Motor neuron (in vitro differentiated cells): ENCODE measurements around the gene ANKRD30B. TPM values are rescaled to one million over a fixed set of nuclear protein-coding genes. Genes with fewer than 3 reads are reported as not detected.
"Not testable (repeated sequence)": the region's sequence is repeated elsewhere in the genome, so short reads cannot be mapped to it uniquely, and the experiment has no call there.

Experiments used
- ATAC-seq, 8 experiments: fragments of 200-7000 bp; cut with Tn5 transposase; replicated peaks in 6 of 8; 2 replicates each; pipeline ENCODE4 v1.8.0; 2021; ENCODE audit warnings: mild to moderate bottlenecking in 8 of 8, moderate library complexity in 8 of 8
- H3K27ac ChIP-seq, 2 donors: fragments of 250-450 bp; sonication (Bioruptor Pico); 2 replicates each; pipeline ENCODE4 v1.9.0; 2021; ENCODE audit warnings: antibody characterized with exemption in 2 of 2, mild to moderate bottlenecking in 2 of 2, moderate library complexity in 1 of 2
- H3K4me1 ChIP-seq, 2 donors: fragments of 250-450 bp; sonication (Bioruptor Pico); replicated peaks in 1 of 2; 2 replicates each; pipeline ENCODE4 v1.6.1; 2021; ENCODE audit warnings: antibody characterized with exemption in 2 of 2, mild to moderate bottlenecking in 2 of 2, moderate library complexity in 1 of 2
- H3K4me3 ChIP-seq, 5 donors: fragments of 250-450 bp; sonication (Bioruptor Pico); 2 replicates each; pipeline ENCODE4 v1.9.0; 2021; ENCODE audit warnings: antibody characterized with exemption in 5 of 5, mild to moderate bottlenecking in 5 of 5, moderate library complexity in 4 of 5
- WGBS, 10 experiments: fragments of 450-650 bp; shearing (Covaris generic); methylation state at CpG; one replicate each; pipeline ENCODE4 v1.0.0; 2022; 5-methylcytosine and 5-hydroxymethylcytosine counted together
- in situ Hi-C, 9 experiments: fragments of 400-800 bp; cut with MboI; loops; one replicate each; pipeline ENCODE4 v1.15.0; 2021; ENCODE audit warnings: low sequenced_read_pairs in 9 of 9, low pct_unique_long_range_greater_than_20kb in 2 of 9; ENCODE audit not compliant: unreplicated experiment in 9 of 9
- total RNA-seq, 8 experiments: library from RNA; unstranded; fragments of 300-600 nt; gene quantifications; 2 replicates each; pipeline versions ENCODE4 v1.2.3 to v1.2.4, GENCODE V29; 2022

The ANKRD30B gene
- total RNA-seq, 8 experiments from 2014 or later: 0.04 to 0.38 (median 0.14) TPM; not detected in 1

- H3K4me1 ChIP-seq, H3K4me3 ChIP-seq, ATAC-seq, H3K27ac ChIP-seq, in situ Hi-C loops: not testable (repeated sequence)
- WGBS, 10 experiments: 71 to 80% methylated on average over 1 of the region's 4 CpGs; no CpG with 5 or more reads in 8 of the 10 experiments
Observed at GRCh38 chr18:14868825-14869224, 120.9 kb downstream of the ANKRD30B start.

- ATAC-seq: peak in 1 of 8 experiments; percentile 26
- whole genome bisulfite sequencing, 10 experiments: no CpG with 5 or more reads among the region's 14 CpGs
- H3K4me1 ChIP-seq, H3K4me3 ChIP-seq, in situ Hi-C loops, H3K27ac ChIP-seq: not testable (repeated sequence)
Observed at GRCh38 chr18:14878826-14879225, 130.9 kb downstream of the ANKRD30B start.

- Histone ChIP-seq H3K4me1 (peaks cover 0 to 2% of the 10 kb centered on the region in 2 donors), H3K4me3 (no peak overlapping the region), H3K27ac (no peak overlapping the region)
- in situ Hi-C loops: no loop called here
- no peak for ATAC-seq
- WGBS, 10 experiments: 20 to 100% methylated on average over 1 of the region's 1 CpG; no CpG with 5 or more reads in 8 of the 10 experiments
Observed at GRCh38 chr18:14900435-14900834, 152.5 kb downstream of the ANKRD30B start.

Other genes with a start within 250 kb of the ANKRD30B start
- 1 to 10 TPM in 1 of 8 experiments, under 1 TPM in 4, not detected in 3; 0.04 to 2.5 (median 0.20) TPM for gene POTEC, start 204.6 kb upstream of the ANKRD30B start, total RNA-seq